GM23248 (cell line): Measurements from ENCODE around the gene TNP1. TPM values are rescaled to one million over a fixed set of nuclear protein-coding genes. Genes with fewer than 3 reads are reported as not detected.
A peak's percentile ranks its signal among the peaks of the same experiment; 100 is the strongest.

Source experiments
- DNase-seq: peaks from one replicate; pipeline ENCODE4 v3.0.0-alpha.2; 2015
- H2AFZ ChIP-seq: fragments of 200-600 bp; sonication (generic); 2 replicates; pipeline ENCODE4 v1.6.1; 2016; ENCODE audit warnings: antibody characterized with exemption
- H3F3A ChIP-seq: fragments of 200-600 bp; sonication (generic); 2 replicates; pipeline ENCODE4 v1.6.1; 2016; ENCODE audit warnings: mild to moderate bottlenecking, antibody characterized with exemption, mixed run types; ENCODE audit not compliant: insufficient read depth
- H3K27ac ChIP-seq: fragments of 200-600 bp; sonication (generic); 2 replicates; pipeline ENCODE4 v1.5.1; 2016; ENCODE audit warnings: mild to moderate bottlenecking
- H3K27me3 ChIP-seq: fragments of 200-600 bp; sonication (generic); replicated peaks from 2 replicates; pipeline ENCODE4 v1.6.1; 2016; ENCODE audit warnings: mild to moderate bottlenecking; ENCODE audit not compliant: insufficient read depth
- H3K36me3 ChIP-seq: fragments of 200-600 bp; sonication (generic); 2 replicates; pipeline ENCODE4 v1.6.1; 2016; ENCODE audit warnings: low read depth, mild to moderate bottlenecking
- H3K4me1 ChIP-seq: fragments of 200-600 bp; sonication (generic); 2 replicates; pipeline ENCODE4 v1.6.1; 2016; ENCODE audit warnings: mild to moderate bottlenecking; ENCODE audit not compliant: insufficient read depth
- H3K4me2 ChIP-seq: fragments of 200-600 bp; sonication (generic); one replicate; pipeline ENCODE4 v1.6.1; 2016; ENCODE audit warnings: mild to moderate bottlenecking; ENCODE audit not compliant: unreplicated experiment
- H3K4me3 ChIP-seq: fragments of 200-600 bp; sonication (generic); 2 replicates; pipeline ENCODE4 v1.5.1; 2016; ENCODE audit warnings: mild to moderate bottlenecking
- H3K79me2 ChIP-seq: fragments of 200-600 bp; sonication (generic); 2 replicates; pipeline ENCODE4 v1.6.1; 2016; ENCODE audit warnings: mild to moderate bottlenecking; ENCODE audit not compliant: insufficient read depth
- H3K9ac ChIP-seq: fragments of 200-600 bp; sonication (generic); 2 replicates; pipeline ENCODE4 v1.6.1; 2016; ENCODE audit warnings: mild to moderate bottlenecking
- H3K9me2 ChIP-seq: fragments of 200-600 bp; sonication (generic); 2 replicates; pipeline ENCODE4 v1.6.1; 2016; ENCODE audit warnings: mixed run types, mild to moderate bottlenecking, moderate library complexity; ENCODE audit not compliant: insufficient read depth
- H3K9me3 ChIP-seq: fragments of 200-600 bp; sonication (generic); one replicate; pipeline ENCODE4 v1.6.1; 2017; ENCODE audit warnings: low read depth
- H4K20me1 ChIP-seq: fragments of 200-600 bp; sonication (generic); 2 replicates; pipeline ENCODE4 v1.6.0; 2016; ENCODE audit not compliant: insufficient read depth
- EZH2 ChIP-seq: fragments of 200-600 bp; sonication (generic); IDR thresholded peaks from 2 replicates; pipeline ENCODE4 v1.6.1; 2018; ENCODE audit warnings: antibody characterized with exemption, mild to moderate bottlenecking; ENCODE audit not compliant: insufficient read depth, poor library complexity, severe bottlenecking
- EZH2phosphoT487 ChIP-seq: fragments of 200-600 bp; sonication (generic); IDR thresholded peaks from 2 replicates; pipeline ENCODE4 v1.6.1; 2018; ENCODE audit warnings: antibody characterized with exemption, moderate library complexity, mild to moderate bottlenecking, low read depth; ENCODE audit not compliant: insufficient read depth
- WGBS, 2 experiments: methylation state at CpG; one replicate each; pipeline ENCODE4 v1.1.6; 2015 to 2017; ENCODE audit warnings: low lambda C conversion rate in 2 of 2, low coverage in 1 of 2; ENCODE audit errors: missing lambda C conversion rate in 2 of 2; 5-methylcytosine and 5-hydroxymethylcytosine counted together
- in situ Hi-C: fragments of 300-500 bp; cut with MboI; formaldehyde crosslinking; loops from 2 replicates; pipeline ENCODE4 v1.15.0; 2020
- polyA plus RNA-seq: library from polyadenylated mRNA; unstranded; fragments of >200 nt; fragmentation: Nextera tagmentation; extraction: Ambion mirVana; gene quantifications from 2 replicates; pipeline ENCODE4 v1.2.1, GENCODE V29; 2016
- total RNA-seq: library from RNA; depleted of rRNA; stranded (reverse); fragments of >200 nt; shearing (Covaris generic); gene quantifications from 2 replicates; pipeline ENCODE4 v1.2.3, GENCODE V29; 2014

Gene TNP1
- total and polyA plus RNA-seq, 2 experiments from 2014 or later, result not detected

DNA sequence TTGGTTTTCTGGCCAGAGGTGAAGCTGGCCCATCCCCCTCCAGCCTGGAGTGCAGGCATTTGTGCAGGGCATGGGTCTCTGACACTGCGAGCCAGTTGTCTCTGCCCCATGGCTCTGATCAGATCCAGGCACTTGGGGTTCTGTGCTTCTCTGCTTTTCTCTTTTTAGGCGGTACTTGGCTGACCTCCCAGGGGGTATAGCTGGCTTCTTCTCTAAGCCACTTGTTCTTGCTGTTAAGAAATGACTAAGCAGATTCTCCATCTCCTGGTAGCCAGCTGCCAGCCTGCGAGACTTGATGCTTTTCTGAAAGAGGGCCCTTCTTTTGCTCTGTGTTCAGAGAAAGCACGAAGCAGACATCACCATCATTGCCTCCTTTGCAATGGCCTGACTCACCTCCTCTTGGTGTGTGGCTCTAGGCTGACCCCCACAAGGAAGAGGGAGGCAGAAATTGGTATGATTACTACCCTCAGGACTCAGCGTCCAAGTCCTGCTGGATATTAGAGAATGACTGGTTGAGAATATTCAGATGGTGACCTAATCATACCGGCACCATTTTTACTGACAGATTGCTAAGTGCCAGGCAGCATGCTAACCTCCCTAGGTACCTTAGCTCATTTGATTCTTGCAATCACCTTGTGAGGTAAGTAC lies 32.7 kb downstream of the TNP1 start:
- TF ChIP-seq EZH2phosphoT487, result no peak
- TF ChIP-seq EZH2, result no peak
- Histone ChIP-seq H3K9me2 (no peaks in the 10 kb centered on the region), H2AFZ (no peak overlapping the region), H3K4me1 (no peaks in the 10 kb centered on the region), H3F3A (no peaks in the 10 kb centered on the region), H3K9ac (no peak overlapping the region), H3K27ac (no peak overlapping the region), H3K36me3 (no peaks in the 10 kb centered on the region), H4K20me1 (no peaks in the 10 kb centered on the region), H3K4me2 (no peak overlapping the region), H3K9me3 (no peaks in the 10 kb centered on the region), H3K27me3 (peaks cover 15% of the 10 kb centered on the region; the same call in 1 of the 2 replicates), H3K4me3 (no peak overlapping the region), H3K79me2 (no peaks in the 10 kb centered on the region)
- DNase-seq, result peak; percentile 55
- in situ Hi-C loops, result no loop called here
- WGBS, 2 experiments, result 58 to 63% methylated on average over 6 of the region's 6 CpGs

DNA sequence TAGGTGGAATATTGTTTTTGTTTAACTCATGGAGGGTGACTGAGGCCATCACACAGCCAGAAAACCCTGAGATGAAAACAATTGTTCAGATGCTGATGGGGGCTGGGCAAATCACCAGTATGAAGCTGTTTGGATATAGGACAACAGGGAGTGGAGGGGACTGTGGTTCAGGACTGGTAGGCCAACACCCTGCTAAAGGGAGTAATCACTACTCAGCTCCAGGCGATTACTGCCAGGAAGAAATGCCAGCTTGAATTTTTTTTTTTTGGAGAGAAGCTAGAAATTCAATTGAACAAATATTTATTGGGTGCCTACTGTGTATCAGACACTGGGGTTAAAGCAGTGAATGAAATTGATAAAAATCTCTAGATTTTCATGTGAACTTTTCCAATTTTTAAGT lies 37.4 kb downstream of the TNP1 start:
- in situ Hi-C loops, result no loop called here
- Histone ChIP-seq H4K20me1 (no peaks in the 10 kb centered on the region), H3K4me3 (no peak overlapping the region), H3K9me2 (no peaks in the 10 kb centered on the region), H3K36me3 (no peaks in the 10 kb centered on the region), H3K4me1 (no peaks in the 10 kb centered on the region), H3K9me3 (no peaks in the 10 kb centered on the region), H3F3A (no peaks in the 10 kb centered on the region), H3K79me2 (no peaks in the 10 kb centered on the region), H3K9ac (no peak overlapping the region), H3K4me2 (no peak overlapping the region), H3K27me3 (peaks cover 18% of the 10 kb centered on the region), H2AFZ (no peak overlapping the region), H3K27ac (no peak overlapping the region)
- no peak for DNase-seq
- 13 to 20% methylated on average over 1 of the region's 1 CpG for WGBS, 2 experiments
- TF ChIP-seq EZH2phosphoT487, result no peak
- no peak for TF ChIP-seq EZH2

DNA sequence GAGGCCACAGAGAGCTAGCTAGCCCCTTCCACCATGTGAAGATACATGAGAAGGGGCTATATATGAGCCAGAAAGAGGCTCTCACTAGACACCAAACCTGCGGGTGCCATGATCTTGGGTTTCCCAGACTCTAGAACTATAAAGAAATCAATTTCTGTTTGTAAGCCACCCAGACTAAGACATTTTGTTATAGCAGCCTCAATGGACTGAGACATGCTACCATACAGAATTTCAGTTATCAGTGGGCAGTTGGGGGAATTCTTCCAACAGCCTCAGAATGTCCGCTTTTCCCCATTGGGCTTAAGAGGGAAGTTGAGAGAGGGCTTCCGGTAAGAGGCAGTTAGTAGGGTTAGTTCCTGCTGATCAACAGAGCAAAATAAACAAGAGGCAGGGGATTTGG lies 39.2 kb downstream of the TNP1 start:
- TF ChIP-seq EZH2 (no peak), EZH2phosphoT487 (no peak)
- no peak overlapping the region for H3K4me2 ChIP-seq
- no peaks in the 10 kb centered on the region for H3K9me3 ChIP-seq
- peaks cover 31% of the 10 kb centered on the region for H3K27me3 ChIP-seq
- H3K36me3 ChIP-seq, result no peaks in the 10 kb centered on the region
- H3F3A ChIP-seq, result no peaks in the 10 kb centered on the region
- H3K9me2 ChIP-seq, result no peaks in the 10 kb centered on the region
- H3K79me2 ChIP-seq, result no peaks in the 10 kb centered on the region
- H3K27ac ChIP-seq, result no peak overlapping the region
- H4K20me1 ChIP-seq, result no peaks in the 10 kb centered on the region
- no peak overlapping the region for H3K4me3 ChIP-seq
- DNase-seq, result no peak
- in situ Hi-C loops, result no loop called here
- no peaks in the 10 kb centered on the region for H3K4me1 ChIP-seq
- 90 to 100% methylated on average over 3 of the region's 3 CpGs for WGBS, 2 experiments
- H3K9ac ChIP-seq, result no peak overlapping the region
- no peak overlapping the region for H2AFZ ChIP-seq

DNA sequence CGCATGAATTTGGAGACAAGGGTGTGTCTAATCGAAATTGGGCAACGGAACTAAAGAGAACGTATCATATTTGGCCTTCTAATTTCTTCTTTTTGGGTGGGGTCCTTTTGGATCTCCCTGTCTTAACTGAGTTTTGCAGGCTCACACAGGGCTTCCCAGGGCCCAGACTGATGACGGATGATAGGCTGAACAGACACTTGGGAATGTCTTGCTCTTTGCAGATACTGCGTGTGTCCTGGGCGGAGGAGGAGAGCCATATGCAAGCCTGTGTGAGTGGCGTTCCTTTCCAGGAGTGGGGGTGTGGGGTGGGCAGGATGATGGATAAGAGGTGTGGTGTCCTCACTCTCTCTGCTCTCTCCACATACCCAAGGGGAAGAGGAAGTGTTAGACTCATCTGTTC lies 40.1 kb downstream of the TNP1 start:
- TF ChIP-seq EZH2, result no peak
- TF ChIP-seq EZH2phosphoT487, result no peak
- Histone ChIP-seq H3K4me1 (no peaks in the 10 kb centered on the region), H3K9me3 (no peaks in the 10 kb centered on the region), H3K9me2 (no peaks in the 10 kb centered on the region), H3K36me3 (no peaks in the 10 kb centered on the region), H3K4me2 (no peak overlapping the region), H3K27me3 (peaks cover 35% of the 10 kb centered on the region), H3K9ac (no peak overlapping the region), H3F3A (no peaks in the 10 kb centered on the region), H4K20me1 (no peaks in the 10 kb centered on the region), H2AFZ (no peak overlapping the region), H3K4me3 (no peak overlapping the region), H3K27ac (no peak overlapping the region), H3K79me2 (no peaks in the 10 kb centered on the region)
- DNase-seq, result no peak
- in situ Hi-C loops, result no loop called here
- 65% methylated on average over 8 of the region's 8 CpGs for WGBS, 2 experiments
